Kidney epithelial cell (primary cell): ENCODE measurements around the gene ACTG1. TPM values are rescaled to one million over a fixed set of nuclear protein-coding genes. Genes with fewer than 3 reads are reported as not detected.

ENCODE experiments used
- DNase-seq: peaks from one replicate; pipeline ENCODE4 v3.0.0-alpha.2; 2010; ENCODE audit warnings: low read depth
- H3K27me3 ChIP-seq: 2 replicates; pipeline ENCODE4 v1.6.0; 2011; ENCODE audit warnings: low read length; ENCODE audit not compliant: control insufficient read depth, insufficient read depth
- H3K36me3 ChIP-seq: 2 replicates; pipeline ENCODE4 v1.5.1; 2011; ENCODE audit warnings: low read length; ENCODE audit not compliant: control insufficient read depth, insufficient read depth
- H3K4me3 ChIP-seq: 2 replicates; pipeline ENCODE4 v1.5.1; 2011; ENCODE audit warnings: low read depth, mild to moderate bottlenecking, control low read depth, low read length
- CTCF ChIP-seq: IDR thresholded peaks from 2 replicates; pipeline ENCODE4 v1.5.1; 2011; ENCODE audit warnings: mild to moderate bottlenecking, moderate library complexity, low read length, control low read depth, inconsistent platforms; ENCODE audit not compliant: insufficient read depth, poor library complexity, severe bottlenecking
- total RNA-seq: library from RNA; depleted of rRNA; stranded (reverse); fragments of >200 nt; gene quantifications from 2 replicates; pipeline ENCODE4 v1.2.3, GENCODE V29; 2015

ACTG1 gene
- total RNA-seq, 1 donor from 2014 or later = 9,424 TPM

- Histone ChIP-seq H3K36me3 (no peaks in the 10 kb centered on the region), H3K27me3 (no peaks in the 10 kb centered on the region), H3K4me3 (no peak overlapping the region)
- no peak for TF ChIP-seq CTCF
- DNase-seq = no peak
Observed at GRCh38 chr17:81473019-81473418, 39.6 kb downstream of the ACTG1 start.

DNA sequence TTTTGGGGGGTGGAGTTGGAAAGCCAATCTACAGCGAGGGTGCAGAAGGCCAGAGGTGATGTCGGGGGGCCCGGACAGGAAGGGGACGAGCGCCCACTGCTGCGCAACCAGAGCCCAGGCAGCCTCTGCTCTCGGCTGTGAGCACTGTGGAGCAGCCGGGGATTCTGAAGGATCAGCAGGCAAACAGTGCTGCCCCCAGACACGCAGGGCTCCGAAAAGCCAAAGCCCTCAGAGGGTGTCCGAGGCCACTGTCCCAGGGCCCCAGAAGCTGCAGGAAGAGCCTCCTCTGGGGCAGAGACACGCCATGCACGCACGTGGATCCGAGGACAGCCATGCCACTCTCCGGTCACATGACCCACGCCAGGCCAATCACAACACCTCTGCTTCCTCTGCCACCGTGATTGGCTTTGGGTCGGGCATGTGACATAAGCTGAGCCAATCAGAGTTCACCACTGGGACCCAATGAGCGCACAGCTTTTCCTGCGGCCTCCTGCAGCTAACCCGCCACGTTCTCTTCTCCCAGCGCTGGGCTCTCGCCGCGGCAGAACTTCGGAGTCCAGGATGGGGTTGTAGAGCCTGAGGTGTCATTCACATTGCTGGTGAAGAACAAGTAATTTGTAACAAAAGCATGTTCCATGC is 40.7 kb downstream of the ACTG1 start:
- Histone ChIP-seq H3K36me3 (no peaks in the 10 kb centered on the region), H3K4me3 (no peak overlapping the region), H3K27me3 (no peaks in the 10 kb centered on the region)
- DNase-seq = no peak
- TF ChIP-seq CTCF = no peak

GRCh38 chr17:81470944-81471817 is 41.4 kb downstream of the ACTG1 start:
- Histone ChIP-seq H3K36me3 (no peaks in the 10 kb centered on the region), H3K27me3 (no peaks in the 10 kb centered on the region), H3K4me3 (no peak overlapping the region)
- DNase-seq = no peak
- TF ChIP-seq CTCF = no peak

- H3K27me3 ChIP-seq = no peaks in the 10 kb centered on the region
- no peaks in the 10 kb centered on the region for H3K36me3 ChIP-seq
- DNase-seq = no peak
- no peak overlapping the region for H3K4me3 ChIP-seq
- TF ChIP-seq CTCF = no peak
Observed at GRCh38 chr17:81470270-81470943, 42.2 kb downstream of the ACTG1 start.

GRCh38 chr17:81469266-81469665 is 43.3 kb downstream of the ACTG1 start:
- Histone ChIP-seq H3K4me3 (no peak overlapping the region), H3K27me3 (no peaks in the 10 kb centered on the region), H3K36me3 (no peaks in the 10 kb centered on the region)
- no peak for DNase-seq
- no peak for TF ChIP-seq CTCF
